HCT116 (cell line): Measurements from ENCODE around the gene GPR62. TPM values are rescaled to one million over a fixed set of nuclear protein-coding genes. Genes with fewer than 3 reads are reported as not detected.
A peak's percentile ranks its signal among the peaks of the same experiment; 100 is the strongest.

Experiments used
- ATAC-seq: fragments of 200-7000 bp; cut with Tn5 transposase; 2 replicates; pipeline ENCODE4 v1.9.1; 2020; ENCODE audit warnings: mild to moderate bottlenecking, moderate library complexity
- BruUV-seq: library from RNA; stranded (reverse); fragments of 400-500 nt; replicated peaks from 2 replicates; lab custom pipeline; 2021; lab: Mats Ljungman, UMichigan
- CTCF ChIA-PET: fragments of 300-600 bp; sonication (Branson Sonifier 250); formaldehyde crosslinking; loops from one replicate; lab custom pipeline; 2021; ENCODE audit warnings: antibody characterized with exemption; lab: Charles Lee
- POLR2A ChIA-PET: fragments of 300-600, 350-600 bp; sonication (Branson Sonifier 250); formaldehyde crosslinking; loops from one replicate; lab custom pipeline; 2021; ENCODE audit warnings: antibody characterized with exemption; lab: Charles Lee
- RAD21 ChIA-PET, 2 experiments: fragments of 300-600 bp; sonication (Branson Sonifier 250); formaldehyde crosslinking; loops; one replicate each; lab custom pipeline; 2023; ENCODE audit warnings: low total read pairs in 2 of 2; ENCODE audit not compliant: uncharacterized antibody in 2 of 2, unreplicated experiment in 2 of 2, low non-redundant PET in 1 of 2; lab: Charles Lee
- DNase-seq: peaks from one replicate; pipeline ENCODE4 v3.0.0-alpha.2; 2010; ENCODE audit warnings: low read depth, low spot score
- H2AFZ ChIP-seq: fragments of 200-600 bp; shearing (Covaris generic), sonication (generic); 2 replicates; pipeline ENCODE4 v1.6.1; 2017; ENCODE audit warnings: low read depth, mixed run types, mixed read lengths, antibody characterized with exemption, low read length; ENCODE audit not compliant: poor library complexity, severe bottlenecking
- H3K27ac ChIP-seq: 2 replicates; pipeline ENCODE4 v1.5.1; 2012; ENCODE audit warnings: low read depth, low read length
- H3K27me3 ChIP-seq: fragments of 200-600 bp; sonication (generic); 2 replicates; pipeline ENCODE4 v1.6.1; 2016; ENCODE audit warnings: mixed run types, low read length, mixed read lengths; ENCODE audit not compliant: insufficient read depth
- H3K36me3 ChIP-seq, 2 experiments: fragments of 200-500 bp in 1 of 2; fragments of 200-600 bp in 1 of 2; sonication (Bioruptor generic) in 1 of 2; sonication (generic) in 1 of 2; 2 replicates each; pipeline versions ENCODE4 v1.5.1 to v1.6.1; 2014 to 2016; ENCODE audit warnings: low read length in 2 of 2, inconsistent platforms in 1 of 2, mixed read lengths in 1 of 2, mixed run types in 1 of 2; ENCODE audit not compliant: insufficient read depth in 2 of 2, control insufficient read depth in 1 of 2
- H3K4me1 ChIP-seq, 2 experiments: fragments of 200-600 bp in 1 of 2; sonication (generic) in 1 of 2; 2 replicates each; pipeline versions ENCODE4 v1.5.1 to v1.6.1; 2012 to 2017; ENCODE audit warnings: low read length in 2 of 2, inconsistent platforms in 1 of 2, mild to moderate bottlenecking in 1 of 2, mixed read lengths in 1 of 2, mixed run types in 1 of 2, moderate library complexity in 1 of 2; ENCODE audit not compliant: insufficient read depth in 2 of 2, control insufficient read depth in 1 of 2
- H3K4me2 ChIP-seq: fragments of 200-600 bp; sonication (generic); 2 replicates; pipeline ENCODE4 v1.6.1; 2017; ENCODE audit warnings: mixed run types, low read length, mixed read lengths
- H3K4me3 ChIP-seq, 2 experiments: fragments of 200-600 bp in 1 of 2; sonication (generic) in 1 of 2; replicated peaks in 1 of 2; 2 replicates each; pipeline ENCODE4 v1.5.1; 2011 to 2016; ENCODE audit warnings: low read length in 2 of 2, control low read depth in 1 of 2, low read depth in 1 of 2, mild to moderate bottlenecking in 1 of 2, mixed read lengths in 1 of 2, mixed run types in 1 of 2
- H3K79me2 ChIP-seq: fragments of 200-600 bp; sonication (generic); 2 replicates; pipeline ENCODE4 v1.6.1; 2017; ENCODE audit warnings: mild to moderate bottlenecking, mixed run types, low read length, moderate library complexity, mixed read lengths; ENCODE audit not compliant: insufficient read depth
- H3K9ac ChIP-seq: fragments of 200-600 bp; sonication (generic); 2 replicates; pipeline ENCODE4 v1.6.1; 2016; ENCODE audit warnings: low read length, mixed read lengths
- H3K9me2 ChIP-seq: fragments of 200-600 bp; sonication (generic), shearing (Covaris generic); 2 replicates; pipeline ENCODE4 v1.6.1; 2017; ENCODE audit warnings: mixed run types, mild to moderate bottlenecking, moderate library complexity; ENCODE audit not compliant: insufficient read depth
- H3K9me3 ChIP-seq, 2 experiments: fragments of 200-500 bp in 1 of 2; fragments of 200-600 bp in 1 of 2; sonication (Bioruptor generic) in 1 of 2; sonication (generic) in 1 of 2; 2 replicates each; pipeline ENCODE4 v1.6.1; 2014 to 2017; ENCODE audit warnings: low read length in 2 of 2, mixed read lengths in 2 of 2, inconsistent platforms in 1 of 2, low read depth in 1 of 2, mild to moderate bottlenecking in 1 of 2, mixed run types in 1 of 2, moderate library complexity in 1 of 2; ENCODE audit not compliant: control insufficient read depth in 1 of 2, insufficient read depth in 1 of 2
- H4K20me1 ChIP-seq: fragments of 200-600 bp; sonication (generic), shearing (Covaris generic); 2 replicates; pipeline ENCODE4 v1.6.1; 2017; ENCODE audit warnings: mixed run types, mild to moderate bottlenecking, moderate library complexity; ENCODE audit not compliant: insufficient read depth
- EGR1 ChIP-seq: IDR thresholded peaks from 2 replicates; pipeline ENCODE4 v1.6.1; 2012; ENCODE audit warnings: low read depth
- EZH2 ChIP-seq: fragments of 200-600 bp; sonication (generic); IDR thresholded peaks from 2 replicates; pipeline ENCODE4 v1.6.1; 2017; ENCODE audit warnings: antibody characterized with exemption, mixed run types
- FOSL1 ChIP-seq: IDR thresholded peaks from 2 replicates; pipeline ENCODE4 v1.6.1; 2012; ENCODE audit warnings: low read depth
- JUND ChIP-seq: IDR thresholded peaks from 2 replicates; pipeline ENCODE4 v1.6.1; 2012
- POLR2AphosphoS5 ChIP-seq: IDR thresholded peaks from 2 replicates; pipeline ENCODE4 v1.6.1; 2011; ENCODE audit warnings: mild to moderate bottlenecking, low read depth, low read length, moderate library complexity
- RAD21 ChIP-seq: IDR thresholded peaks from 2 replicates; pipeline ENCODE4 v1.6.1; 2012; ENCODE audit warnings: low read depth, mild to moderate bottlenecking
- SIN3A ChIP-seq: IDR thresholded peaks from 2 replicates; pipeline ENCODE4 v1.6.1; 2012; ENCODE audit warnings: low read depth
- SP1 ChIP-seq: IDR thresholded peaks from 2 replicates; pipeline ENCODE4 v1.6.1; 2012; ENCODE audit warnings: low read depth
- SRF ChIP-seq: IDR thresholded peaks from 2 replicates; pipeline ENCODE4 v1.6.1; 2012; ENCODE audit warnings: low read depth
- ZFX ChIP-seq: fragments of 450-650 bp; IDR thresholded peaks from 2 replicates; pipeline ENCODE4 v1.6.1; 2017
- ZNF274 ChIP-seq: fragments of 200-500 bp; sonication (Bioruptor generic); IDR thresholded peaks from 2 replicates; pipeline ENCODE4 v1.6.1; 2014; ENCODE audit warnings: mild to moderate bottlenecking, low read depth, low read length, inconsistent platforms
- intact Hi-C: fragments of 100-400 bp; cut with micrococcal nuclease; formaldehyde crosslinking; loops from 2 replicates; pipeline ENCODE4 v1.10.0; 2022
- total RNA-seq: library from RNA; stranded (reverse); gene quantifications from one replicate; pipeline ENCODE4 v1.2.1, GENCODE V29; 2021; ENCODE audit not compliant: unreplicated experiment
- TF ChIP-seq, protein P1 (sequence below): IDR thresholded peaks from 2 replicates; pipeline ENCODE4 v1.6.1; 2012; ENCODE audit warnings: low read depth
- TF ChIP-seq, protein P2 (sequence below): IDR thresholded peaks from 2 replicates; pipeline ENCODE4 v1.6.1; 2011; ENCODE audit warnings: mild to moderate bottlenecking, low read length, moderate library complexity; ENCODE audit not compliant: insufficient replicate concordance; ENCODE audit errors: extremely low read depth
- TF ChIP-seq, protein P3 (sequence below), 3 experiments: fragments of 200-600 bp in 1 of 3; sonication (generic) in 1 of 3; IDR thresholded peaks in 2 of 3; conservative IDR thresholded peaks in 1 of 3; 2 replicates each; pipeline ENCODE4 v1.5.1; 2012 to 2017; ENCODE audit warnings: low read depth in 2 of 3, low read length in 2 of 3, antibody characterized with exemption in 1 of 3, borderline replicate concordance in 1 of 3, control low read depth in 1 of 3, mild to moderate bottlenecking in 1 of 3, mixed read lengths in 1 of 3, mixed run types in 1 of 3, moderate library complexity in 1 of 3; ENCODE audit not compliant: insufficient read depth in 1 of 3

GPR62 gene
- total RNA-seq, 1 experiment from 2014 or later: not detected

DNA sequence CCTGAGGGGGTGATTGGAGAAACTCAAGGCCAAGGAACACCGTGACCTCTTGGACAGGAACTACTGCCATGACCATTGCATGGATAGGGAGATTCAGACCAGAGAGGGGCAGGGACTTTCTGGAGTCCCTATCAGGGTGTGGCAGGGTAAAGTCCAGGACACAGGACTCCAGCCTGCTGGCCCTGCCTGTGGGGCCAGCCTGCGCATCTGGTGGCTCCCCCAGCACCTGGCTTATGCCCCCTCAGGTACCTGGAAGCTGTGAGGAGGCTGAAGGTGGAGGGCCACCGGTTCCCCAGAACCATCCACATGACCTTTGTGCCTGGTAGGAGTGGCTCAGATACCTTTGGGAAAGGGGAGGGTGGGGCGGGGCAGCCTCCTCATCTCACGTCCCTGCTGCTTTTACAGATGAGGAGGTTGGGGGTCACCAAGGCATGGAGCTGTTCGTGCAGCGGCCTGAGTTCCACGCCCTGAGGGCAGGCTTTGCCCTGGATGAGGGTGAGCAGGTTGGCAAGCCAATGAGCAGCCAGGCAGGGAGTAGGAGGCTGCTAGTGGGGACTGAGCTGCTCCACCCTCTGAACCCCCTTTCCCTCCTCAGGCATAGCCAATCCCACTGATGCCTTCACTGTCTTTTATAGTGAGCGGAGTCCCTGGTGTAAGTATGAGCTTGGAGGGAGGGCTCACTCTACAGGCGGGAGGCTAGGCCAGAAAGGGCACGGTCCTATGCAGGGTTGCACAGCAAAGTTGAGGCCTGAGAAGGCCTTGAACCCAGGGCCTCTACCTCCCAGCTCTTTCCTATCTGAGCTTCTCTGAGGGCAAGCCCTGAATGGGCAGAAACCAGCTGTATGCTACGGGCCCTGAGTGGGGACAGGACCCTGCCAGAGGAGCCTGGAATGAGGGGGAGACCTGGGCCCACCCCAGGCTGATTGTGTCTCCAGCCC, 31.1 kb downstream of the GPR62 start:
- peaks cover 3% of the 10 kb centered on the region for H3K79me2 ChIP-seq
- H4K20me1 ChIP-seq: no peaks in the 10 kb centered on the region
- H3K9me2 ChIP-seq: no peaks in the 10 kb centered on the region
- intact Hi-C loops: no loop called here
- H3K4me3 ChIP-seq: no peak overlapping the region
- TF ChIP-seq EGR1 (no peak), SP1 (no peak), SIN3A (no peak), RAD21 (no peak), EZH2 (no peak), ZFX (no peak), JUND (no peak), FOSL1 (no peak), POLR2AphosphoS5 (no peak), SRF (no peak), ZNF274 (no peak)
- TF ChIP-seq, protein P1, sequence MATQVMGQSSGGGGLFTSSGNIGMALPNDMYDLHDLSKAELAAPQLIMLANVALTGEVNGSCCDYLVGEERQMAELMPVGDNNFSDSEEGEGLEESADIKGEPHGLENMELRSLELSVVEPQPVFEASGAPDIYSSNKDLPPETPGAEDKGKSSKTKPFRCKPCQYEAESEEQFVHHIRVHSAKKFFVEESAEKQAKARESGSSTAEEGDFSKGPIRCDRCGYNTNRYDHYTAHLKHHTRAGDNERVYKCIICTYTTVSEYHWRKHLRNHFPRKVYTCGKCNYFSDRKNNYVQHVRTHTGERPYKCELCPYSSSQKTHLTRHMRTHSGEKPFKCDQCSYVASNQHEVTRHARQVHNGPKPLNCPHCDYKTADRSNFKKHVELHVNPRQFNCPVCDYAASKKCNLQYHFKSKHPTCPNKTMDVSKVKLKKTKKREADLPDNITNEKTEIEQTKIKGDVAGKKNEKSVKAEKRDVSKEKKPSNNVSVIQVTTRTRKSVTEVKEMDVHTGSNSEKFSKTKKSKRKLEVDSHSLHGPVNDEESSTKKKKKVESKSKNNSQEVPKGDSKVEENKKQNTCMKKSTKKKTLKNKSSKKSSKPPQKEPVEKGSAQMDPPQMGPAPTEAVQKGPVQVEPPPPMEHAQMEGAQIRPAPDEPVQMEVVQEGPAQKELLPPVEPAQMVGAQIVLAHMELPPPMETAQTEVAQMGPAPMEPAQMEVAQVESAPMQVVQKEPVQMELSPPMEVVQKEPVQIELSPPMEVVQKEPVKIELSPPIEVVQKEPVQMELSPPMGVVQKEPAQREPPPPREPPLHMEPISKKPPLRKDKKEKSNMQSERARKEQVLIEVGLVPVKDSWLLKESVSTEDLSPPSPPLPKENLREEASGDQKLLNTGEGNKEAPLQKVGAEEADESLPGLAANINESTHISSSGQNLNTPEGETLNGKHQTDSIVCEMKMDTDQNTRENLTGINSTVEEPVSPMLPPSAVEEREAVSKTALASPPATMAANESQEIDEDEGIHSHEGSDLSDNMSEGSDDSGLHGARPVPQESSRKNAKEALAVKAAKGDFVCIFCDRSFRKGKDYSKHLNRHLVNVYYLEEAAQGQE: no peak
- TF ChIP-seq, protein P2, sequence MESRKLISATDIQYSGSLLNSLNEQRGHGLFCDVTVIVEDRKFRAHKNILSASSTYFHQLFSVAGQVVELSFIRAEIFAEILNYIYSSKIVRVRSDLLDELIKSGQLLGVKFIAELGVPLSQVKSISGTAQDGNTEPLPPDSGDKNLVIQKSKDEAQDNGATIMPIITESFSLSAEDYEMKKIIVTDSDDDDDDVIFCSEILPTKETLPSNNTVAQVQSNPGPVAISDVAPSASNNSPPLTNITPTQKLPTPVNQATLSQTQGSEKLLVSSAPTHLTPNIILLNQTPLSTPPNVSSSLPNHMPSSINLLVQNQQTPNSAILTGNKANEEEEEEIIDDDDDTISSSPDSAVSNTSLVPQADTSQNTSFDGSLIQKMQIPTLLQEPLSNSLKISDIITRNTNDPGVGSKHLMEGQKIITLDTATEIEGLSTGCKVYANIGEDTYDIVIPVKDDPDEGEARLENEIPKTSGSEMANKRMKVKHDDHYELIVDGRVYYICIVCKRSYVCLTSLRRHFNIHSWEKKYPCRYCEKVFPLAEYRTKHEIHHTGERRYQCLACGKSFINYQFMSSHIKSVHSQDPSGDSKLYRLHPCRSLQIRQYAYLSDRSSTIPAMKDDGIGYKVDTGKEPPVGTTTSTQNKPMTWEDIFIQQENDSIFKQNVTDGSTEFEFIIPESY: no peak
- TF ChIP-seq, protein P3, sequence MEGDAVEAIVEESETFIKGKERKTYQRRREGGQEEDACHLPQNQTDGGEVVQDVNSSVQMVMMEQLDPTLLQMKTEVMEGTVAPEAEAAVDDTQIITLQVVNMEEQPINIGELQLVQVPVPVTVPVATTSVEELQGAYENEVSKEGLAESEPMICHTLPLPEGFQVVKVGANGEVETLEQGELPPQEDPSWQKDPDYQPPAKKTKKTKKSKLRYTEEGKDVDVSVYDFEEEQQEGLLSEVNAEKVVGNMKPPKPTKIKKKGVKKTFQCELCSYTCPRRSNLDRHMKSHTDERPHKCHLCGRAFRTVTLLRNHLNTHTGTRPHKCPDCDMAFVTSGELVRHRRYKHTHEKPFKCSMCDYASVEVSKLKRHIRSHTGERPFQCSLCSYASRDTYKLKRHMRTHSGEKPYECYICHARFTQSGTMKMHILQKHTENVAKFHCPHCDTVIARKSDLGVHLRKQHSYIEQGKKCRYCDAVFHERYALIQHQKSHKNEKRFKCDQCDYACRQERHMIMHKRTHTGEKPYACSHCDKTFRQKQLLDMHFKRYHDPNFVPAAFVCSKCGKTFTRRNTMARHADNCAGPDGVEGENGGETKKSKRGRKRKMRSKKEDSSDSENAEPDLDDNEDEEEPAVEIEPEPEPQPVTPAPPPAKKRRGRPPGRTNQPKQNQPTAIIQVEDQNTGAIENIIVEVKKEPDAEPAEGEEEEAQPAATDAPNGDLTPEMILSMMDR (IDR thresholded peaks at IDR 0.05 in 2 of 3, conservative IDR thresholded peaks at IDR 0.05 in 1 of 3; ENCODE audit: borderline replicate concordance in 1 of 3, insufficient read depth in 1 of 3, low read depth in 2 of 3, low read length in 2 of 3): no peak
- TF ChIP-seq, all 23 proteins: peak for 0
- H3K27me3 ChIP-seq: no peaks in the 10 kb centered on the region
- ChIA-PET CTCF (interaction anchor here (0.6 kb wide), 1 partner anchor 12 kb away, joined by 3 read pairs; the partner anchor contains the start of gene ABHD14B), RAD21 (no interaction called here), POLR2A (interaction anchor here (1.3 kb wide), 1 partner anchor 10 kb away, joined by 3 read pairs; the partner anchor contains the start of gene RPL29)
- H3K4me2 ChIP-seq: peak overlapping the region; percentile 41
- no peak overlapping the region for H3K9ac ChIP-seq
- H3K4me1 ChIP-seq: peaks cover 20 to 54% of the 10 kb centered on the region in 2 experiments
- no peak overlapping the region for H3K27ac ChIP-seq
- BruUV-seq: no TSS peak
- no peaks in the 10 kb centered on the region for H3K9me3 ChIP-seq
- no peaks in the 10 kb centered on the region for H3K36me3 ChIP-seq
- ATAC-seq (no peak), DNase-seq (no peak)
- H2AFZ ChIP-seq: no peak overlapping the region
